ENCODE measurements around the gene ESRRG.

Gene ESRRG

GRCh38 chr1:216626394-216627067, 96.7 kb downstream of the ESRRG start:
- DNase-seq = no peak

- DNase-seq = no peak
Measured at GRCh38 chr1:216621536-216621935, 101.7 kb downstream of the ESRRG start.

- no peak for DNase-seq
Measured at GRCh38 chr1:216617081-216617875, 106.0 kb downstream of the ESRRG start.

GRCh38 chr1:216616425-216616824, 106.8 kb downstream of the ESRRG start:
- no peak for DNase-seq

GRCh38 chr1:216614011-216614934, 109.0 kb downstream of the ESRRG start:
- DNase-seq = no peak

GRCh38 chr1:216612291-216612690, 110.9 kb downstream of the ESRRG start:
- DNase-seq = no peak

- DNase-seq = no peak
Measured at GRCh38 chr1:216607067-216607697, 116.0 kb downstream of the ESRRG start.

- no peak for DNase-seq
Measured at GRCh38 chr1:216606047-216606637, 117.1 kb downstream of the ESRRG start.

- DNase-seq = no peak
Measured at GRCh38 chr1:216604771-216605170, 118.5 kb downstream of the ESRRG start.

GRCh38 chr1:216600730-216601609, 122.3 kb downstream of the ESRRG start:
- no peak for DNase-seq

- no peak for DNase-seq
Measured at GRCh38 chr1:216599851-216600250, 123.4 kb downstream of the ESRRG start.

- no peak for DNase-seq
Measured at GRCh38 chr1:216598448-216598847, 124.8 kb downstream of the ESRRG start.

GRCh38 chr1:216596281-216596862, 126.9 kb downstream of the ESRRG start:
- no peak for DNase-seq

- no peak for DNase-seq
Measured at GRCh38 chr1:216587715-216588114, 135.5 kb downstream of the ESRRG start.

GRCh38 chr1:216582151-216582550, 141.1 kb downstream of the ESRRG start:
- no peak for DNase-seq

GRCh38 chr1:216580538-216581057, 142.6 kb downstream of the ESRRG start:
- DNase-seq = no peak

- DNase-seq = no peak
Measured at GRCh38 chr1:216576234-216576937, 146.8 kb downstream of the ESRRG start.

- no peak for DNase-seq
Measured at GRCh38 chr1:216566641-216567205, 156.5 kb downstream of the ESRRG start.

- no peak for DNase-seq
Measured at GRCh38 chr1:216563087-216563486, 160.1 kb downstream of the ESRRG start.

- no peak for DNase-seq
Measured at GRCh38 chr1:216562383-216562782, 160.8 kb downstream of the ESRRG start.

Data from stimulated activated CD4-positive, alpha-beta T cell treated with anti-CD3 and anti-CD28 coated beads, Interleukin-1b, Interleukin-23, amount 100 ng/mL, for 48 hours (primary cell).